K562 (cell line): Measurements from ENCODE around the gene P2RX3. TPM values are rescaled to one million over a fixed set of nuclear protein-coding genes. Genes with fewer than 3 reads are reported as not detected.

Experiments
- AFF1 ChIP-seq, 2 experiments: fragments of 450-650 bp; IDR thresholded peaks; 2 replicates each; pipeline ENCODE4 v1.6.1; 2018; ENCODE audit warnings: mild to moderate bottlenecking in 2 of 2, low read depth in 1 of 2; ENCODE audit not compliant: partially characterized antibody in 2 of 2
- BACH1 ChIP-seq: fragments of 200-800 bp; sonication (Bioruptor generic); IDR thresholded peaks from 2 replicates; pipeline ENCODE4 v1.6.1; 2016; ENCODE audit warnings: missing genetic modification characterization, missing compliant biosample characterization
- EGR1 ChIP-seq: fragments of 450-650 bp; conservative IDR thresholded peaks from 2 replicates; pipeline ENCODE4 v1.6.1; 2017; ENCODE audit warnings: mild to moderate bottlenecking
- ELF4 ChIP-seq: fragments of 450-650 bp; formaldehyde crosslinking; IDR thresholded peaks from 2 replicates; pipeline ENCODE4 v1.4.0; 2022; ENCODE audit warnings: missing genetic modification characterization
- HDAC2 ChIP-seq: fragments of 450-650 bp; IDR thresholded peaks from 2 replicates; pipeline ENCODE4 v1.6.1; 2016; ENCODE audit warnings: mild to moderate bottlenecking
- HEY1 ChIP-seq: fragments of 250-450 bp; sonication (Bioruptor Pico); IDR thresholded peaks from 2 replicates; pipeline ENCODE4 v1.5.0; 2020; ENCODE audit warnings: mild to moderate bottlenecking, moderate library complexity, borderline replicate concordance
- KDM1A ChIP-seq, 2 experiments: fragments of 450-650 bp; IDR thresholded peaks; 2 replicates each; pipeline ENCODE4 v1.6.1; 2016; ENCODE audit warnings: mild to moderate bottlenecking in 2 of 2
- KLF16 ChIP-seq: IDR thresholded peaks from 2 replicates; pipeline ENCODE4 v1.6.1; 2016; ENCODE audit warnings: antibody characterized with exemption
- NCOA2 ChIP-seq, 2 experiments: fragments of 450-650 bp; IDR thresholded peaks; 2 replicates each; pipeline ENCODE4 v1.6.1; 2018; ENCODE audit warnings: mild to moderate bottlenecking in 2 of 2, moderate library complexity in 1 of 2; ENCODE audit not compliant: partially characterized antibody in 2 of 2
- NCOR1 ChIP-seq: fragments of 450-650 bp; IDR thresholded peaks from 2 replicates; pipeline ENCODE4 v1.6.1; 2016; ENCODE audit warnings: mild to moderate bottlenecking, moderate library complexity
- NR2C1 ChIP-seq, 2 experiments: fragments of 450-650 bp; IDR thresholded peaks; 2 replicates each; pipeline ENCODE4 v1.6.1; 2017; ENCODE audit warnings: mild to moderate bottlenecking in 2 of 2, antibody characterized with exemption in 1 of 2, inconsistent platforms in 1 of 2, missing compliant biosample characterization in 1 of 2, missing genetic modification characterization in 1 of 2
- NR2C2 ChIP-seq, 2 experiments: fragments of 200-800 bp in 1 of 2; sonication (Bioruptor generic) in 1 of 2; sonication (generic) in 1 of 2; formaldehyde crosslinking in 1 of 2; IDR thresholded peaks; 2 replicates each; pipeline versions ENCODE4 v1.6.1 to v1.8.0; 2016 to 2022; ENCODE audit warnings: mild to moderate bottlenecking in 1 of 2, missing compliant biosample characterization in 1 of 2, missing genetic modification characterization in 1 of 2, missing genetic modification reagents in 1 of 2
- RAD21 ChIP-seq, 2 experiments: fragments of 250-450 bp in 1 of 2; fragments of 450-650 bp in 1 of 2; sonication (Bioruptor Pico) in 1 of 2; formaldehyde crosslinking in 1 of 2; IDR thresholded peaks in 1 of 2; conservative IDR thresholded peaks in 1 of 2; 2 replicates each; pipeline versions ENCODE4 v1.4.0 to v1.8.0; 2020 to 2022; ENCODE audit warnings: mild to moderate bottlenecking in 2 of 2, moderate library complexity in 1 of 2
- RBM15 ChIP-seq: fragments of 200-400 bp; formaldehyde crosslinking; IDR thresholded peaks from 2 replicates; pipeline ENCODE4 v1.6.1; 2018; ENCODE audit warnings: mild to moderate bottlenecking, low read length, moderate library complexity; ENCODE audit not compliant: insufficient read depth
- SMARCE1 ChIP-seq: fragments of 450-650 bp; IDR thresholded peaks from 2 replicates; pipeline ENCODE4 v1.7.1; 2016; ENCODE audit warnings: mild to moderate bottlenecking
- SRF ChIP-seq, 2 experiments: fragments of 250-450, 450-650 bp in 1 of 2; sonication (Bioruptor Pico) in 1 of 2; sonication (generic) in 1 of 2; formaldehyde crosslinking; IDR thresholded peaks; 2 replicates each; pipeline versions ENCODE4 v1.5.0 to v1.5.1; 2020 to 2022; ENCODE audit warnings: mild to moderate bottlenecking in 1 of 2, missing genetic modification reagents in 1 of 2
- TGIF2 ChIP-seq: sonication (generic); formaldehyde crosslinking; IDR thresholded peaks from 2 replicates; pipeline ENCODE4 v1.8.1; 2022; ENCODE audit warnings: mild to moderate bottlenecking, missing genetic modification reagents, moderate library complexity
- XRCC5 ChIP-seq: fragments of 200-400 bp; formaldehyde crosslinking; IDR thresholded peaks from 2 replicates; pipeline ENCODE4 v1.6.1; 2017; ENCODE audit warnings: low read depth, mild to moderate bottlenecking, low read length
- ZNF12 ChIP-seq: sonication (generic); formaldehyde crosslinking; IDR thresholded peaks from 2 replicates; pipeline ENCODE4 v1.4.0; 2020; ENCODE audit warnings: mild to moderate bottlenecking, missing genetic modification reagents
- ZNF586 ChIP-seq: fragments of 450-650 bp; formaldehyde crosslinking; conservative IDR thresholded peaks from 2 replicates; pipeline ENCODE4 v1.4.0; 2020; ENCODE audit warnings: mild to moderate bottlenecking, moderate library complexity
- polyA plus RNA-seq, 8 experiments: library from polyadenylated mRNA; depleted of rRNA in 4 of 8; stranded (reverse) in 5 of 8; unstranded in 3 of 8; fragments of >200 nt; fragmentation: Nextera tagmentation in 2 of 8; fragmentation: Illumina TruSeq in 1 of 8; extraction: Ambion mirVana in 2 of 8; extraction: Trizol in 1 of 8; gene quantifications; 2 replicates each; pipeline versions ENCODE4 v1.2.1 to v1.2.3, GENCODE V29; 2011 to 2014; ENCODE audit warnings: inconsistent platforms in 1 of 8, missing spikeins in 1 of 8
- total RNA-seq, 7 experiments: library from RNA; depleted of rRNA in 6 of 7; stranded (reverse); fragments of >200 nt in 6 of 7; fragmentation: Illumina TruSeq in 2 of 7; extraction: Trizol in 2 of 7; gene quantifications; 2 replicates each; pipeline versions ENCODE4 v1.2.1 to v1.2.3, GENCODE V29; 2011 to 2021; ENCODE audit warnings: low replicate concordance in 1 of 7
- TF ChIP-seq, protein P1 (sequence below): fragments of 450-650 bp; conservative IDR thresholded peaks from 2 replicates; pipeline ENCODE4 v1.6.1; 2016; ENCODE audit warnings: missing genetic modification characterization, low read depth, mild to moderate bottlenecking, control low read depth, missing compliant biosample characterization

Gene P2RX3
- total and polyA plus RNA-seq, 9 of the 15 experiments (the other 6 are each of a cell fraction or from before 2014, with no cell fraction given) = not detected

DNA sequence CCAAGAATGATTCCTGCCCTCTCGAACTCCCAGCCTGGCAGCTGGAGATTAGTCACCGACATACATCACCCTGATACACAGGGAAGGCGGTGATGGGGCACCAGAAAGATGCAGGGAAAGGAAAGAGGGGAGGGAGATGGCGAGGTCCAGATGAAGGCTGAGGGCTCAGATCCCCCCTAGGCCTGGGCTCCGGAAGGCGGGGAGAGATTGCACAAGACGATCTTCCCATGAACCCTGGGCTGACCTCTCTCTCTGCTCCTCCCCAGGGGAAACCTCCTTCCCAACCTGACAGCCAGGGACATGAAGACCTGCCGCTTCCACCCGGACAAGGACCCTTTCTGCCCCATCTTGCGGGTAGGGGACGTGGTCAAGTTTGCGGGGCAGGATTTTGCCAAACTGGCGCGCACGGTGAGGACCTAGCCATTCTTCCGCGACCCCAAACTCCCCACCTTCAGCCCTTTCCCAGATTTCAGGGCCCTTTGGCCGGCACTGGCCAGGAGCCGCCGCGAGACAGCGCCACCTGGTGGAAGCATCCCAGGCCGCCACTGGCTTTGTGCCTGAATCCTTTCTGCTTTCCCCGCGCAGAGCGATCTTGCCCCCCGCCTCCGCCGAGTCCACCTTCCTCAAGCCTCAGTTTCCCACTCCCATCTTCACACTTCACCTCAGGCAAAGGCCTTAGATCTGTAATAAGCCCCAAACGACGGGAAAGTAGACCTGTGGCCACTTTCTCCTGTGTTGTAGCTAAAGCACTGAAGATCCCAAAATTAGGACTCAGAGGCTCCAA, 11.5 kb downstream of the P2RX3 start (continued):
- TF ChIP-seq NR2C1 (IDR thresholded peaks at IDR 0.05) = no peak
- peak; percentile 24; the same call in 1 of the 2 replicates for TF ChIP-seq NR2C1 (tag; IDR thresholded peaks at IDR 0.05)
- TF ChIP-seq, protein P1, sequence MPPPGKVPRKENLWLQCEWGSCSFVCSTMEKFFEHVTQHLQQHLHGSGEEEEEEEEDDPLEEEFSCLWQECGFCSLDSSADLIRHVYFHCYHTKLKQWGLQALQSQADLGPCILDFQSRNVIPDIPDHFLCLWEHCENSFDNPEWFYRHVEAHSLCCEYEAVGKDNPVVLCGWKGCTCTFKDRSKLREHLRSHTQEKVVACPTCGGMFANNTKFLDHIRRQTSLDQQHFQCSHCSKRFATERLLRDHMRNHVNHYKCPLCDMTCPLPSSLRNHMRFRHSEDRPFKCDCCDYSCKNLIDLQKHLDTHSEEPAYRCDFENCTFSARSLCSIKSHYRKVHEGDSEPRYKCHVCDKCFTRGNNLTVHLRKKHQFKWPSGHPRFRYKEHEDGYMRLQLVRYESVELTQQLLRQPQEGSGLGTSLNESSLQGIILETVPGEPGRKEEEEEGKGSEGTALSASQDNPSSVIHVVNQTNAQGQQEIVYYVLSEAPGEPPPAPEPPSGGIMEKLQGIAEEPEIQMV (tag) = no peak
- TF ChIP-seq AFF1 (IDR thresholded peaks at IDR 0.05; ENCODE audit: low read depth in 1 of 2, partially characterized antibody in 2 of 2) = no peak
- peak; percentile 68; the same call in 1 of the 2 replicates for TF ChIP-seq XRCC5
- no peak for TF ChIP-seq SMARCE1
- 0 out of 2 replicates have a peak, but pooled peaks have one; percentile 28 for TF ChIP-seq KLF16
- no peak for TF ChIP-seq BACH1
- TF ChIP-seq HEY1 = no peak
- TF ChIP-seq NR2C2 (CRISPR knock-in tag; IDR thresholded peaks at IDR 0.05) = 0 out of 2 replicates have a peak, but pooled peaks have one; percentile 39
- peak; percentile 47; the same call in 1 of the 2 replicates for TF ChIP-seq NR2C2 (tag; IDR thresholded peaks at IDR 0.05)
- no peak for TF ChIP-seq SRF (CRISPR knock-in tag; IDR thresholded peaks at IDR 0.05)
- no peak for TF ChIP-seq TGIF2 (CRISPR knock-in tag)
- no peak for TF ChIP-seq NCOR1
- 0 out of 2 replicates have a peak, but pooled peaks have one; percentile 40 for TF ChIP-seq HDAC2
- no peak for TF ChIP-seq NCOA2 (IDR thresholded peaks at IDR 0.05; ENCODE audit: partially characterized antibody in 2 of 2)
- TF ChIP-seq ZNF586 (CRISPR knock-in tag) = no peak
- TF ChIP-seq ELF4 (CRISPR knock-in tag) = no peak
- TF ChIP-seq ZNF12 (CRISPR knock-in tag) = no peak
- no peak for TF ChIP-seq RBM15
- peak; percentile 46 to 66 for TF ChIP-seq RAD21 (CRISPR knock-in tag; conservative IDR thresholded peaks at IDR 0.05 in 1 of 2, IDR thresholded peaks at IDR 0.05 in 1 of 2)
- TF ChIP-seq EGR1 = peak; percentile 59
- no peak for TF ChIP-seq KDM1A (IDR thresholded peaks at IDR 0.05)
